ENCODE data around the gene LHPP.

The LHPP gene

DNA sequence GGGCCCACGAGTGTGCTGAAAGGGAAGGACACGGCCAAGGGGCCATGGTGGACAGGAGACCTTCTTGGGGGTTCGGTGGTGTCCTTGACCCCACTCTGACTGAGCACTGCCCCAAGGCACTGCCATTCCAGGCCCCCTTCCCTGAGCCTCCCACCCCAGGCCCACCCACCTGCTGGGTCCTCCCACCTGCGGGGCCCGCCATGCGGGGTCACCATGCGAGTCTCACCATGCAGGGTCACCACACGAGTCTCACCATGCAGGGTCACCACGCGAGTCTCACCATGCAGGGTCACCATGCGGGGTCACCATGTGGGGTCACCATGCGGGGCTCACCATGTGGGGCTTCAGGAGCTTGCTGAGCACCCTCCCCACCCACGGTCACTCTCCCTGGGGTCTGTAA is 76.3 kb downstream of the LHPP start:
- TF ChIP-seq, protein P1, sequence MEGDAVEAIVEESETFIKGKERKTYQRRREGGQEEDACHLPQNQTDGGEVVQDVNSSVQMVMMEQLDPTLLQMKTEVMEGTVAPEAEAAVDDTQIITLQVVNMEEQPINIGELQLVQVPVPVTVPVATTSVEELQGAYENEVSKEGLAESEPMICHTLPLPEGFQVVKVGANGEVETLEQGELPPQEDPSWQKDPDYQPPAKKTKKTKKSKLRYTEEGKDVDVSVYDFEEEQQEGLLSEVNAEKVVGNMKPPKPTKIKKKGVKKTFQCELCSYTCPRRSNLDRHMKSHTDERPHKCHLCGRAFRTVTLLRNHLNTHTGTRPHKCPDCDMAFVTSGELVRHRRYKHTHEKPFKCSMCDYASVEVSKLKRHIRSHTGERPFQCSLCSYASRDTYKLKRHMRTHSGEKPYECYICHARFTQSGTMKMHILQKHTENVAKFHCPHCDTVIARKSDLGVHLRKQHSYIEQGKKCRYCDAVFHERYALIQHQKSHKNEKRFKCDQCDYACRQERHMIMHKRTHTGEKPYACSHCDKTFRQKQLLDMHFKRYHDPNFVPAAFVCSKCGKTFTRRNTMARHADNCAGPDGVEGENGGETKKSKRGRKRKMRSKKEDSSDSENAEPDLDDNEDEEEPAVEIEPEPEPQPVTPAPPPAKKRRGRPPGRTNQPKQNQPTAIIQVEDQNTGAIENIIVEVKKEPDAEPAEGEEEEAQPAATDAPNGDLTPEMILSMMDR (conservative IDR thresholded peaks at IDR 0.05; ENCODE audit: low read depth) = no peak
- no peak for DNase-seq (ENCODE audit: low spot score)
- CTCF ChIA-PET = interaction anchor here (1.5 to 1.7 kb wide), 2 partner anchors 8 to 134 kb away, joined by 4 to 5 read pairs; no protein-coding TSS in a partner anchor
- no peak overlapping the region for H3K27ac ChIP-seq
- POLR2A ChIA-PET (ENCODE audit: low non-redundant PET) = no interaction called here

DNA sequence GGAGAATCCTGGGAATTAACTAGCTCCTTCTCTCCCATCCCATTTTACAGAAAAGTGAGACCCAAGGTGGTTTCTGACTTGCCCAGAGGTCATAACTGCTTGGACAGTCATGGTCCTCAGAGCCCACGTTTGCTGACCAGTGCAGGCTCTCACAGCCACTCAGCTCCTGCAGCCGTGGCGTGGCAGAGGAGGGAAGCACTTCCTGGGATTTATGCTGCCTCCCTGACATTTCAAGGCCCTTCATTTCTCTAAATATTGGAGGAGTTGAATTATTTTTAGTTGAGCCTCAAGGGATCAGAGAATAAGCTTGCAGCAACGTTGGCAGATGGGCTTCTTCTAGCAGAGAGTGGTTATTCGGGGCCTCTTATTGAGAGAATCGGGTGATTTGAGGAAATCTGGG is 77.1 kb downstream of the LHPP start:
- ChIA-PET POLR2A (ENCODE audit: low non-redundant PET) (interaction anchor here (0.6 kb wide), 1 partner anchor 662 kb away, joined by 3 read pairs; no protein-coding TSS in a partner anchor), CTCF (interaction anchor here (0.5 to 2.6 kb wide), 6 partner anchors 9 to 211 kb away, joined by 3 to 10 read pairs (median 4); no protein-coding TSS in a partner anchor)
- no peak for DNase-seq (ENCODE audit: low spot score)
- TF ChIP-seq, protein P1 (conservative IDR thresholded peaks at IDR 0.05; ENCODE audit: low read depth) = no peak
- H3K27ac ChIP-seq = no peak overlapping the region

DNA sequence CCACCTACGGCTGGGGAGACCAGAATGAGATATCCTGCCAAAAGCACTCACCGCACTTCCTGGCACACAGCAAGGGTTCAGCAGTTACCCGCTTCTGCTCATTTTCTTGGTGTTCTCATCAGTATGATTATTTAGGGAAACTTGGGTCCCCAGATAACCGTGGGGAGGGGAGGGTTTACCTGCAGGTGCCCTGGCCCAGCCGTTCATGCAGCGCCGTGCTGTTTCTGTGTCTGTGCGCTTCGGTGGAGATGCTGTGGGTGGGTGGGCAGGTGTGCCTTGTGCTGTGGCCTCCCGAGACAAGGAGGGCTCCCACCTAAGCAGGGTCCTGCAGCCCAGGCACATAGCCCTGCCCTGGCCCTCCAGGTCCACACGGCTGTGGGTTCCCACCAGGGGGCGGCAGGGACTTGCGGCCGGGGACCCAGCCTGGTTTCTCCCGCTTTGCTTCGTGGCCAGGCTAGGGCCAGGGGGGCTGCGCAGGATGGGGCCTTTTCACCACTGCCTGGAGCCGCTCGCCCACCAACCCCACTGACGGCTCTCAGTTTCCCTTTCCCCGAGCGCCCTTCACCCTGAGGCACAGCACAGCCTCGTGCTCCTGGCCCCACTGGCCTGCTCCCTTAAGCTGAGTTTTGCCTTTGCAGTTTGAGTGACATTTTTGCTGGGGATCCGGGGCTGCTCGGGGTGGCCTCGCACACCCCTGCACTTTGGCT is 78.5 kb downstream of the LHPP start:
- ChIA-PET CTCF (interaction anchor here (0.6 to 2.6 kb wide), 12 partner anchors 9 to 1291 kb away, joined by 3 to 10 read pairs (median 3); no protein-coding TSS in a partner anchor), POLR2A (ENCODE audit: low non-redundant PET) (no interaction called here)
- TF ChIP-seq, protein P1 (conservative IDR thresholded peaks at IDR 0.05; ENCODE audit: low read depth) = peak; percentile 79
- no peak overlapping the region for H3K27ac ChIP-seq
- DNase-seq (ENCODE audit: low spot score) = peak; percentile 67

DNA sequence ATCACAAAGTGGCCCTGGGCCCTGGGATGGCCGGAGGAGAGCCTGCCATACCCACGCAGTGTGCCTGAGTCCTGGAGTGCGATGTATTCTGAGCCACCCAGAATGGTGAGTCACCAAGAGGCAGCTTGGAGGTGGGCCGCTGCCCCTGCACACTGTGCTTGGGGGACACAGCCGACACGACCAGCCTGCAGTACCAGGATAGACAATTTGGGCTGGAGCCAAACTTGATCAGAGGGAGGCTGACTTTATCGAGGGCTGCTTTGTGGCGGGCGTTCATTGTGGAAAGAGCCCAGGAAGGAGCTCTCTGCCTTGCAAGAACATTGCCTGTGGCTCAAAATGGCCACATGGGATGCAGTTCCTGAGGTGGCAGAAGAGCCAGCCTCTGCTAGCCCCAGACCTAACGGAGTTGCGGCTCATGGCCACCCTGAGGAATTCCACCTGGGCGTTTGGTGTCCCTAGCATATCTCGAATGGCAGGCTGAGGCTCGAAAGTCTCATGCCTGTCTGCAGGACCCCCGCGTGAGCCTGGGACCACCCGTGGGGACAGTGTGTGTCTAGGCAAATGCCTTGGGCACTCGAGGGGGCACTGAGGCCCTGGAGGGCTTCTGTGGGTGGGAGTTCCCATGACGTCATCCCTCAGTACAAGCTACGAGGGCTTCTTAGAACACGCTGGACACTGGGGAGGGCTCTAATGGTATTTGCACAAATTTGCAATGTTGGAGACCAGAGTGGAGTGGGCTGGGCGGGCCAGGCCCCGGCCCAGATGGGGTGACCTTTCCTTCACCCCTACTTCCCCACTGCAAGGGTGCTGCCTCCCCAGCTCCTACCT is 79.7 kb downstream of the LHPP start:
- H3K27ac ChIP-seq = no peak overlapping the region
- CTCF ChIA-PET = interaction anchor here (0.5 to 2.6 kb wide), 4 partner anchors 11 to 239 kb away, joined by 3 to 10 read pairs (median 3); no protein-coding TSS in a partner anchor
- POLR2A ChIA-PET (ENCODE audit: low non-redundant PET) = no interaction called here
- no peak for DNase-seq (ENCODE audit: low spot score)
- TF ChIP-seq, protein P1 (conservative IDR thresholded peaks at IDR 0.05; ENCODE audit: low read depth) = no peak

DNA sequence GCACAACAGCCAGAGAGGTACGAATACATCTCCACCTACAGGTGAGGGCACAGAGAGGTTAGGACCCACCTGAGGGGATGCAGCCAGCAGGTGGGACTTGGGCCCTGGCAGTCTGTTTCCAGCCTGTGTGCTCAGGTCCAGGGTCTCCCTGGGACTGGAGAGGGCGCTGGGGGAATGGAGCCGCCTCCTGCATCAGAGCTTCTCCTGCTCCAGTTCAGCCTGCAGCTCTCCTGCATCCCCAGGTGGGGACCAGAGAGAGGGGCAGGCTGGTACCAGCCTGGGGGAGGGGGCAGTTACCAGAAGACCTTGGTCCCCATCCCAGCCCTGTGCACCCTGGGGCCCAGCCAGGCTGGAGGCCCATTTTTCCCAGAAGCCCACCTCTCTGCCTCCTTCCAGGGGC is 80.7 kb downstream of the LHPP start:
- no peak for DNase-seq (ENCODE audit: low spot score)
- TF ChIP-seq, protein P1 (conservative IDR thresholded peaks at IDR 0.05; ENCODE audit: low read depth) = no peak
- POLR2A ChIA-PET (ENCODE audit: low non-redundant PET) = no interaction called here
- H3K27ac ChIP-seq = no peak overlapping the region
- CTCF ChIA-PET = interaction anchor here (1.4 kb wide), 1 partner anchor 12 kb away, joined by 3 read pairs; no protein-coding TSS in a partner anchor

DNA sequence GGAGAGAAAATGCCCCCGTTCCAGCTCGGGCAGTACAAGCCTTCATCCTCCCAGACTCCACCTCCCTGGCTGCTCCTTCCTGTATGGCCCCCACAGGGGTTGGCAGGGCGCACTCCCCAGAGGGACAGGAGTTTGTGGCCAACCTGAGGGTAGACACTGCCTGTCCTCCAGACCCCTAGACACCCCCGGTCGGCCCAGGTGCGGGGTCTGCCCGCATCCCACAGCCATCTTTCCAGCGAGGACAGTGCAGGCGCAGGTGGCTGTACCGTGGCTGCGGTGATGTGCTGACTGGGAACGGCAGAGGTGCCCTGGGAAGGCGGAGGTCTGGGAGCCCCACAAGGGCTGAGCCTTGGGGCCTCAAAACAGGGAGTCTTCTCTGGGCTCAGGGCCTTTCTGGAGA is 81.5 kb downstream of the LHPP start:
- TF ChIP-seq, protein P1 (conservative IDR thresholded peaks at IDR 0.05; ENCODE audit: low read depth) = no peak
- H3K27ac ChIP-seq = no peak overlapping the region
- ChIA-PET POLR2A (ENCODE audit: low non-redundant PET) (no interaction called here), CTCF (no interaction called here)
- no peak for DNase-seq (ENCODE audit: low spot score)

All from RWPE1 (cell line).